Breast epithelium (tissue), 3 donors: Measurements from ENCODE around the gene MRAP.

ENCODE experiments used
- POLR2A ChIP-seq: fragments of 450-650 bp; IDR thresholded peaks from one replicate; pipeline ENCODE4 v1.6.1; 2016; ENCODE audit warnings: antibody characterized with exemption, mild to moderate bottlenecking, moderate library complexity
- POLR2AphosphoS5 ChIP-seq, 3 donors: sonication (generic); formaldehyde crosslinking; IDR thresholded peaks; one replicate each; pipeline ENCODE4 v1.6.1; 2017; ENCODE audit warnings: antibody characterized with exemption in 3 of 3
- TF ChIP-seq, protein P1 (sequence below), 3 donors: fragments of 450-650 bp; IDR thresholded peaks; one replicate each; pipeline ENCODE4 v1.5.1; 2016 to 2017; ENCODE audit warnings: antibody characterized with exemption in 3 of 3, mild to moderate bottlenecking in 3 of 3, moderate library complexity in 3 of 3

DNA sequence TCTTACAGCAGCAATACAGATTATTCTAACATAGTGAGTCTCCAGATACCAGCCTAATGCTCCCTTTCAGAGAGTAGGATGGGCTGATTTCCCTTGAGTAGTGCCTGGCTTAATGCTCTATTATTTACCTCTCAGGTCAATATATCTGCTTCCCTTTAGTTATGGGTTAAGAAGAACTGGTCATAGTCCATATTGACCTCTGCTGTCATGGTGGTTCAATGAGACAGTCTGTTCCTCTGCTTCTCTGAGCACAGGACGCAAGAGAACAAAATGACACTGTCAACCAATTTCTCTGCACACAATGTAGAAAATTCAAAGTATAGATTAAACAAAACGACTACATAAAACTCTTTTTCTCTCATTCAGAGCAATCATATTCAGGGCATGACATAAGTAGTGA lies 2.9 kb downstream of the MRAP start:
- TF ChIP-seq, protein P1, sequence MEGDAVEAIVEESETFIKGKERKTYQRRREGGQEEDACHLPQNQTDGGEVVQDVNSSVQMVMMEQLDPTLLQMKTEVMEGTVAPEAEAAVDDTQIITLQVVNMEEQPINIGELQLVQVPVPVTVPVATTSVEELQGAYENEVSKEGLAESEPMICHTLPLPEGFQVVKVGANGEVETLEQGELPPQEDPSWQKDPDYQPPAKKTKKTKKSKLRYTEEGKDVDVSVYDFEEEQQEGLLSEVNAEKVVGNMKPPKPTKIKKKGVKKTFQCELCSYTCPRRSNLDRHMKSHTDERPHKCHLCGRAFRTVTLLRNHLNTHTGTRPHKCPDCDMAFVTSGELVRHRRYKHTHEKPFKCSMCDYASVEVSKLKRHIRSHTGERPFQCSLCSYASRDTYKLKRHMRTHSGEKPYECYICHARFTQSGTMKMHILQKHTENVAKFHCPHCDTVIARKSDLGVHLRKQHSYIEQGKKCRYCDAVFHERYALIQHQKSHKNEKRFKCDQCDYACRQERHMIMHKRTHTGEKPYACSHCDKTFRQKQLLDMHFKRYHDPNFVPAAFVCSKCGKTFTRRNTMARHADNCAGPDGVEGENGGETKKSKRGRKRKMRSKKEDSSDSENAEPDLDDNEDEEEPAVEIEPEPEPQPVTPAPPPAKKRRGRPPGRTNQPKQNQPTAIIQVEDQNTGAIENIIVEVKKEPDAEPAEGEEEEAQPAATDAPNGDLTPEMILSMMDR (IDR thresholded peaks at IDR 0.05), result no peak
- no peak for TF ChIP-seq POLR2AphosphoS5 (IDR thresholded peaks at IDR 0.05)
- TF ChIP-seq POLR2A, result no peak
